ENCODE measurements around the gene JPT2.

- no peak for TF ChIP-seq CTCF (IDR thresholded peaks at IDR 0.05)
- TF ChIP-seq POLR2AphosphoS5 (IDR thresholded peaks at IDR 0.05), result no peak
- no peak for TF ChIP-seq POLR2A (IDR thresholded peaks at IDR 0.05)
These were observed 740 bp upstream of the JPT2 start for GRCh38 chr16:1677339-1677738.

Data from prostate gland (tissue), 2 donors.